Transverse colon (tissue), 4 donors: ENCODE data around the gene PUM2. TPM values are rescaled to one million over a fixed set of nuclear protein-coding genes. Genes with fewer than 3 reads are reported as not detected.

Source experiments
- DNase-seq: peaks from one replicate; pipeline ENCODE4 v3.0.0-alpha.2; 2019
- H3K27ac ChIP-seq, 4 donors: fragments of 200-600 bp; sonication (generic); 2 replicates each; pipeline ENCODE4 v1.5.1; 2016 to 2018; ENCODE audit warnings: inconsistent platforms in 4 of 4
- H3K27me3 ChIP-seq: fragments of 200-600 bp; sonication (generic); 2 replicates; pipeline ENCODE4 v1.5.1; 2017; ENCODE audit warnings: inconsistent platforms
- H3K36me3 ChIP-seq, 4 donors: fragments of 200-600 bp; sonication (generic); 2 replicates each; pipeline ENCODE4 v1.5.1; 2017 to 2019; ENCODE audit warnings: inconsistent platforms in 4 of 4
- H3K4me1 ChIP-seq, 4 donors: fragments of 200-600 bp; sonication (generic); 2 replicates each; pipeline ENCODE4 v1.5.1; 2017 to 2020; ENCODE audit warnings: inconsistent platforms in 4 of 4
- H3K4me3 ChIP-seq, 4 donors: fragments of 200-600 bp; sonication (generic); 1 replicate in 1 of 4; 2 replicates in 3 of 4; pipeline versions ENCODE4 v1.5.1 to v1.6.1; 2017 to 2019; ENCODE audit warnings: inconsistent platforms in 4 of 4
- H3K9me3 ChIP-seq, 2 donors: fragments of 200-600 bp; sonication (generic); 2 replicates each; pipeline ENCODE4 v1.5.1; 2017 to 2019; ENCODE audit warnings: inconsistent platforms in 2 of 2
- EP300 ChIP-seq: sonication (generic); formaldehyde crosslinking; IDR thresholded peaks from one replicate; pipeline ENCODE4 v1.6.1; 2017; ENCODE audit warnings: antibody characterized with exemption, low read depth
- POLR2A ChIP-seq: fragments of 450-650 bp; IDR thresholded peaks from one replicate; pipeline ENCODE4 v1.6.1; 2016; ENCODE audit warnings: antibody characterized with exemption, mild to moderate bottlenecking, moderate library complexity
- POLR2AphosphoS5 ChIP-seq, 3 donors: sonication (generic); formaldehyde crosslinking; IDR thresholded peaks; one replicate each; pipeline ENCODE4 v1.6.1; 2016; ENCODE audit warnings: antibody characterized with exemption in 3 of 3
- WGBS, 2 donors: methylation state at CpG; one replicate each; pipeline ENCODE4 v1.1.5; 2018; ENCODE audit warnings: low coverage in 1 of 2; 5-methylcytosine and 5-hydroxymethylcytosine counted together
- in situ Hi-C, 4 donors: fragments of 200-750 bp; cut with MboI; loops; one replicate each; pipeline versions ENCODE4 v1.15.0 to v1.15.1; 2017; ENCODE audit warnings: low sequenced_read_pairs in 3 of 4, low pct_ligation_motif_present in 1 of 4, low pct_unique_long_range_greater_than_20kb in 1 of 4
- intact Hi-C: fragments of 100-400 bp; cut with DNase I; formaldehyde crosslinking; loops from one replicate; pipeline ENCODE4 v1.15.1; 2023; ENCODE audit warnings: low total_unique reads
- total RNA-seq, 4 donors: library from RNA; depleted of rRNA; stranded (reverse); fragments of >200 nt; gene quantifications; one replicate each; pipeline ENCODE4 v1.1.0, GENCODE V29; 2016
- TF ChIP-seq, protein P1 (sequence below), 5 experiments: fragments of 200-600 bp in 3 of 5; fragments of 450-650 bp in 2 of 5; sonication (generic) in 3 of 5; IDR thresholded peaks; 1 replicate in 2 of 5; 2 replicates in 3 of 5; pipeline ENCODE4 v1.5.1; 2016 to 2017; ENCODE audit warnings: antibody characterized with exemption in 5 of 5, inconsistent platforms in 3 of 5, mild to moderate bottlenecking in 2 of 5, moderate library complexity in 1 of 5

PUM2 gene
- total RNA-seq, 4 donors from 2014 or later, result 62.5 to 92.7 (median 70.5) TPM

DNA sequence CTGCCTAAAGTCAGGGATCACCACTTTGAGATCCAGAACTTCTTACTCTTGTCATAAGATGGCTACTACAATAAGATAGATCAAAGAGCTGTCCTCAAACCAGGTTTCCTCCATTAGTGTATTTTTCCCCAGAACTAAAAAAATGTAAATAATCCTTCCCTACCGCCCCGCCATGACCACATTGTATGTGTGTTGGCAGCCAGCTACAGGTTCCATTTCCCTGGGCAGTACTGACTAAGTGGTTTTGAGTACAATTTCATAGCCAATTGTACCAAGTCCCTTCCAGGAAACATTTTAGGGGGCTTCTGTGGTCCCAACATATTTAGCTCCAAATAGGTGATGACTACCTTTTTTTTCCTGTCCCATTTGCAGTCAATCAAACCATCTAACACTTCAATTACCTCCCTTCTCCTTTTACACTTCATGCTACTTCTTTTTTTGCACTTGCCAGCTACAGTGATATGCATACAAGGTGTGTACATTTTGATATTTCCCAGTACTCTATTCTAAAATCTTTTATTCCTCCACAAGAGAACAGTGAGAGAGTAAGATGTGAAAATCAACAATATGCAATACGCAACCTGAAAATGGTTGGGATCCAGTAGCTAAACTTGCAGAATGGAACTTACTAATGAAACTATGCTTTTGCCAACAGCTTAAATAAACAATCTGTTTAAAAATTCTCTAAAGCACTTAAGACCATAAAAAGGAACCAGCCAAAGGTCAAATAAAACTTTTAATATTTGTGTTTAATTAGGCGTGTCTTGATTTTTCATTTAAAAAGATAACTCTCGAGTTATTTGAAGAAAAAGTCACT lies 3.9 kb downstream of the PUM2 start:
- TF ChIP-seq POLR2AphosphoS5 (IDR thresholded peaks at IDR 0.05) (no peak), POLR2A (no peak), EP300 (no peak)
- TF ChIP-seq, protein P1, sequence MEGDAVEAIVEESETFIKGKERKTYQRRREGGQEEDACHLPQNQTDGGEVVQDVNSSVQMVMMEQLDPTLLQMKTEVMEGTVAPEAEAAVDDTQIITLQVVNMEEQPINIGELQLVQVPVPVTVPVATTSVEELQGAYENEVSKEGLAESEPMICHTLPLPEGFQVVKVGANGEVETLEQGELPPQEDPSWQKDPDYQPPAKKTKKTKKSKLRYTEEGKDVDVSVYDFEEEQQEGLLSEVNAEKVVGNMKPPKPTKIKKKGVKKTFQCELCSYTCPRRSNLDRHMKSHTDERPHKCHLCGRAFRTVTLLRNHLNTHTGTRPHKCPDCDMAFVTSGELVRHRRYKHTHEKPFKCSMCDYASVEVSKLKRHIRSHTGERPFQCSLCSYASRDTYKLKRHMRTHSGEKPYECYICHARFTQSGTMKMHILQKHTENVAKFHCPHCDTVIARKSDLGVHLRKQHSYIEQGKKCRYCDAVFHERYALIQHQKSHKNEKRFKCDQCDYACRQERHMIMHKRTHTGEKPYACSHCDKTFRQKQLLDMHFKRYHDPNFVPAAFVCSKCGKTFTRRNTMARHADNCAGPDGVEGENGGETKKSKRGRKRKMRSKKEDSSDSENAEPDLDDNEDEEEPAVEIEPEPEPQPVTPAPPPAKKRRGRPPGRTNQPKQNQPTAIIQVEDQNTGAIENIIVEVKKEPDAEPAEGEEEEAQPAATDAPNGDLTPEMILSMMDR (IDR thresholded peaks at IDR 0.05), result no peak
- no peaks in the 10 kb centered on the region for H3K36me3 ChIP-seq
- DNase-seq, result no peak
- H3K9me3 ChIP-seq, result no peaks in the 10 kb centered on the region
- intact Hi-C loops, result no loop called here
- 48 to 52% methylated on average over 5 of the region's 5 CpGs for WGBS, 2 donors
- in situ Hi-C loops, result no loop called here
- no peaks in the 10 kb centered on the region for H3K27me3 ChIP-seq
- no peak overlapping the region for H3K27ac ChIP-seq
- H3K4me1 ChIP-seq, result peaks cover 25 to 74% (median 40%) of the 10 kb centered on the region in 4 donors
- no peak overlapping the region for H3K4me3 ChIP-seq

DNA sequence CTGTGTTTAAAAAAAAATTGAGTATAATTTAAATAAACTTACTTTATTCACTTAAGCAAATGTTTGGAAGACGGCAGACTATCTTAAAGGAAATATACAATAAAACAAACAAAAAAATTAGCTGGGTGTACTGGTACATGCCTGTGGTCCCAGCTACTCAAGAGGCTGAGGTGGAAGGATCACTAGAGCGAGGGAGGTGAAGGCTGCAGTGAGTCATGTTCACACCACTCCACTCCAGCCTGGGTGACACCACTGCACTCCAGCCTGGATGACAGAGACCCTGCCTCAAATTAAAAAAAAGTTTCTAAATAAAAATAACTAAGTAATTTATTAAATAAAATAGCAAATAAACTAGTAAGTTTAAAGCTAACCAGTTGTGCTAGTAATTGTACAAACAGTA lies 7.5 kb downstream of the PUM2 start:
- in situ Hi-C loops, result no loop called here
- intact Hi-C loops, result no loop called here
- Histone ChIP-seq H3K27ac (no peak overlapping the region), H3K4me1 (peaks cover 23 to 88% (median 29%) of the 10 kb centered on the region in 4 donors), H3K36me3 (no peaks in the 10 kb centered on the region), H3K27me3 (no peaks in the 10 kb centered on the region), H3K9me3 (no peaks in the 10 kb centered on the region), H3K4me3 (no peak overlapping the region)
- WGBS, 2 donors, result 53 to 78% methylated on average over 2 of the region's 2 CpGs
- TF ChIP-seq POLR2AphosphoS5 (IDR thresholded peaks at IDR 0.05) (no peak), POLR2A (no peak), EP300 (no peak)
- TF ChIP-seq, protein P1 (IDR thresholded peaks at IDR 0.05), result no peak
- no peak for DNase-seq

GRCh38 chr2:20339012-20339411 lies 11.6 kb downstream of the PUM2 start:
- intact Hi-C loops, result no loop called here
- in situ Hi-C loops, result no loop called here
- Histone ChIP-seq H3K4me1 (peaks cover 14 to 89% (median 26%) of the 10 kb centered on the region in 4 donors), H3K27ac (no peak overlapping the region), H3K4me3 (no peak overlapping the region), H3K36me3 (no peaks in the 10 kb centered on the region), H3K27me3 (no peaks in the 10 kb centered on the region), H3K9me3 (no peaks in the 10 kb centered on the region)
- WGBS, 2 donors, result 21 to 48% methylated on average over 1 of the region's 1 CpG
- TF ChIP-seq EP300 (no peak), POLR2AphosphoS5 (IDR thresholded peaks at IDR 0.05) (no peak), POLR2A (no peak)
- TF ChIP-seq, protein P1 (IDR thresholded peaks at IDR 0.05), result no peak
- no peak for DNase-seq

- H3K27ac ChIP-seq, result no peak overlapping the region
- H3K4me1 ChIP-seq, result peaks cover 6 to 74% (median 16%) of the 10 kb centered on the region in 4 donors
- H3K36me3 ChIP-seq, result no peaks in the 10 kb centered on the region
- in situ Hi-C loops, result no loop called here
- TF ChIP-seq EP300 (no peak), POLR2AphosphoS5 (IDR thresholded peaks at IDR 0.05) (no peak), POLR2A (no peak)
- TF ChIP-seq, protein P1 (IDR thresholded peaks at IDR 0.05), result no peak
- H3K4me3 ChIP-seq, result no peak overlapping the region
- H3K27me3 ChIP-seq, result no peaks in the 10 kb centered on the region
- DNase-seq, result no peak
- no peaks in the 10 kb centered on the region for H3K9me3 ChIP-seq
- intact Hi-C loops, result no loop called here
- 70 to 75% methylated on average over 5 of the region's 5 CpGs for WGBS, 2 donors
Observed at GRCh38 chr2:20334605-20335203, 15.9 kb downstream of the PUM2 start.
